GM19328 (cell line): Measurements from ENCODE around the gene STAT4.

Experiments used
- ATAC-seq: cut with Tn5 transposase; IDR thresholded peaks from one replicate; pipeline ENCODE4 v1.9.1; 2021; ENCODE audit warnings: mild to moderate bottlenecking, moderate library complexity; ENCODE audit not compliant: unreplicated experiment

STAT4 gene

GRCh38 chr2:191174442-191174841, 23.6 kb upstream of the STAT4 start:
- ATAC-seq: no peak

GRCh38 chr2:191173206-191173605, 22.4 kb upstream of the STAT4 start:
- ATAC-seq: no peak

GRCh38 chr2:191171708-191172355, 21.0 kb upstream of the STAT4 start:
- no peak for ATAC-seq

GRCh38 chr2:191171286-191171685, 20.5 kb upstream of the STAT4 start:
- no peak for ATAC-seq

- ATAC-seq: no peak
Measured at GRCh38 chr2:191170773-191171172, 20.0 kb upstream of the STAT4 start.

GRCh38 chr2:191170301-191170636, 19.5 kb upstream of the STAT4 start:
- ATAC-seq: no peak

GRCh38 chr2:191169456-191170300, 18.9 kb upstream of the STAT4 start:
- ATAC-seq: no peak

- ATAC-seq: no peak
Measured at GRCh38 chr2:191167766-191168165, 17.0 kb upstream of the STAT4 start.

- ATAC-seq: no peak
Measured at GRCh38 chr2:191166756-191167445, 16.1 kb upstream of the STAT4 start.

GRCh38 chr2:191166111-191166755, 15.4 kb upstream of the STAT4 start:
- no peak for ATAC-seq

GRCh38 chr2:191165176-191165643, 14.4 kb upstream of the STAT4 start:
- peak; percentile 57 for ATAC-seq

- ATAC-seq: no peak
Measured at GRCh38 chr2:191158747-191159146, 8.0 kb upstream of the STAT4 start.

- no peak for ATAC-seq
Measured at GRCh38 chr2:191158193-191158592, 7.4 kb upstream of the STAT4 start.

GRCh38 chr2:191155608-191156071, 4.8 kb upstream of the STAT4 start:
- peak; percentile 32 for ATAC-seq

- ATAC-seq: no peak
Measured at GRCh38 chr2:191153716-191154115, 2.9 kb upstream of the STAT4 start.

GRCh38 chr2:191152482-191153240, 1.9 kb upstream of the STAT4 start:
- no peak for ATAC-seq

- no peak for ATAC-seq
Measured at GRCh38 chr2:191151331-191151730, 537 bp upstream of the STAT4 start.

- peak; percentile 11 for ATAC-seq
Measured at GRCh38 chr2:191150230-191150599, 579 bp downstream of the STAT4 start.

GRCh38 chr2:191149391-191149790, 1.4 kb downstream of the STAT4 start:
- ATAC-seq: no peak

- ATAC-seq: no peak
Measured at GRCh38 chr2:191148791-191149190, 2.0 kb downstream of the STAT4 start.
